HepG2 (cell line): ENCODE results near the gene CMTM8. TPM values are rescaled to one million over a fixed set of nuclear protein-coding genes. Genes with fewer than 3 reads are reported as not detected.

Experiments used
- ATAC-seq: fragments of 200-7000 bp; cut with Tn5 transposase; 3 replicates; pipeline ENCODE4 v1.9.1; 2020; ENCODE audit warnings: mild to moderate bottlenecking, moderate library complexity
- BruUV-seq: library from RNA; stranded (reverse); fragments of 400-500 nt; replicated peaks from 2 replicates; lab custom pipeline; 2021; lab: Mats Ljungman, UMichigan
- CTCF ChIA-PET: fragments of 300-600 bp; formaldehyde crosslinking; extraction: SDS; loops from one replicate; lab custom pipeline; 2021; ENCODE audit warnings: low total read pairs, inconsistent platforms, low intra/inter-chr PET ratio; lab: Yijun Ruan, JAX
- POLR2A ChIA-PET: fragments of 350-600 bp; sonication (Branson Sonifier 250); formaldehyde crosslinking; loops from one replicate; lab custom pipeline; 2020; ENCODE audit warnings: antibody characterized with exemption, inconsistent platforms; lab: Yijun Ruan, JAX
- DNase-seq: peaks from one replicate; pipeline ENCODE4 v3.0.0-alpha.2; 2015; ENCODE audit warnings: low spot score
- FAIRE-seq: peaks from 3 replicates; lab custom pipeline; 2011; peaks lifted over from hg19 to GRCh38; lab: Jason Lieb, UNC
- H2AFZ ChIP-seq: one replicate; pipeline ENCODE4 v1.6.1; 2011; ENCODE audit warnings: low read length, inconsistent platforms
- H3K27ac ChIP-seq: fragments of 300-600 bp; 3 replicates; pipeline ENCODE4 v1.8.0; 2011; ENCODE audit warnings: mixed run types, mild to moderate bottlenecking, mixed read lengths, low read length, inconsistent platforms; ENCODE audit not compliant: insufficient read depth; ENCODE audit errors: extremely low read length
- H3K27me3 ChIP-seq, 2 experiments: fragments of 200-600 bp in 1 of 2; 2 replicates in 1 of 2; 3 replicates in 1 of 2; pipeline versions ENCODE4 v1.6.0 to v1.8.0; 2011; ENCODE audit warnings: low read length in 2 of 2, mild to moderate bottlenecking in 2 of 2, moderate library complexity in 2 of 2, inconsistent platforms in 1 of 2; ENCODE audit not compliant: insufficient read depth in 2 of 2, control insufficient read depth in 1 of 2
- H3K36me3 ChIP-seq, 2 experiments: fragments of 200-600 bp in 1 of 2; replicated peaks in 1 of 2; 2 replicates in 1 of 2; 3 replicates in 1 of 2; pipeline versions ENCODE4 v1.5.1 to v1.8.0; 2011; ENCODE audit warnings: low read length in 2 of 2, inconsistent platforms in 1 of 2; ENCODE audit not compliant: insufficient read depth in 2 of 2, control insufficient read depth in 1 of 2
- H3K4me1 ChIP-seq: 2 replicates; pipeline ENCODE4 v1.5.1; 2012; ENCODE audit warnings: low read length, inconsistent platforms; ENCODE audit not compliant: insufficient read depth
- H3K4me2 ChIP-seq: 2 replicates; pipeline ENCODE4 v1.6.0; 2011; ENCODE audit warnings: low read depth, low read length, inconsistent platforms
- H3K4me3 ChIP-seq, 3 experiments: fragments of 200-600 bp in 1 of 3; sonication (generic), shearing (Covaris generic) in 1 of 3; replicated peaks in 1 of 3; 2 replicates each; pipeline ENCODE4 v1.5.1; 2011 to 2016; ENCODE audit warnings: low read length in 3 of 3, inconsistent platforms in 2 of 3, low read depth in 2 of 3, mild to moderate bottlenecking in 2 of 3, control low read depth in 1 of 3, mixed read lengths in 1 of 3; ENCODE audit not compliant: insufficient read depth in 1 of 3
- H3K79me2 ChIP-seq: one replicate; pipeline ENCODE4 v1.6.1; 2011; ENCODE audit warnings: low read length, inconsistent platforms; ENCODE audit not compliant: insufficient read depth
- H3K9ac ChIP-seq: 2 replicates; pipeline ENCODE4 v1.6.0; 2011; ENCODE audit warnings: mild to moderate bottlenecking, low read depth, low read length, inconsistent platforms; ENCODE audit not compliant: insufficient read depth
- H3K9me3 ChIP-seq: 2 replicates; pipeline ENCODE4 v1.5.1; 2012; ENCODE audit warnings: mild to moderate bottlenecking, low read length
- H4K20me1 ChIP-seq: 2 replicates; pipeline ENCODE4 v1.6.0; 2011; ENCODE audit warnings: inconsistent platforms, mild to moderate bottlenecking, low read length, moderate library complexity; ENCODE audit not compliant: insufficient read depth
- HES4 ChIP-seq: sonication (generic); formaldehyde crosslinking; IDR thresholded peaks from 2 replicates; pipeline ENCODE4 v1.9.0; 2021; ENCODE audit warnings: mild to moderate bottlenecking, missing genetic modification reagents, borderline replicate concordance
- HNRNPL ChIP-seq: fragments of 200-400 bp; formaldehyde crosslinking; IDR thresholded peaks from 2 replicates; pipeline ENCODE4 v1.6.1; 2017; ENCODE audit warnings: mild to moderate bottlenecking, low read depth, low read length
- PLRG1 ChIP-seq: fragments of 450-650 bp; conservative IDR thresholded peaks from 2 replicates; pipeline ENCODE4 v1.6.1; 2016
- ZNF749 ChIP-seq: sonication (generic); formaldehyde crosslinking; IDR thresholded peaks from 2 replicates; pipeline ENCODE4 v1.8.0; 2022; ENCODE audit warnings: mild to moderate bottlenecking, missing genetic modification reagents, moderate library complexity, borderline replicate concordance
- ZUFSP ChIP-seq: sonication (generic); formaldehyde crosslinking; IDR thresholded peaks from 2 replicates; pipeline ENCODE4 v1.9.0; 2021; ENCODE audit warnings: missing genetic modification reagents, mild to moderate bottlenecking, borderline replicate concordance
- WGBS: methylation state at CpG from one replicate; pipeline ENCODE4 v1.1.6; 2017; ENCODE audit warnings: low lambda C conversion rate; 5-methylcytosine and 5-hydroxymethylcytosine counted together
- in situ Hi-C: cut with HindIII; loops from 2 replicates; pipeline ENCODE4 v1.10.0; 2017; ENCODE audit warnings: low pct_unique_long_range_greater_than_20kb; ENCODE audit not compliant: extremely low pct_ligation_motif_present
- intact Hi-C: fragments of 100-400 bp; cut with micrococcal nuclease; formaldehyde crosslinking; loops from one replicate; pipeline ENCODE4 v1.10.0; 2022; ENCODE audit not compliant: unreplicated experiment
- polyA plus RNA-seq, 8 experiments: library from polyadenylated mRNA; depleted of rRNA in 3 of 8; stranded (reverse) in 7 of 8; unstranded in 1 of 8; fragments of >200 nt; fragmentation: Illumina TruSeq in 4 of 8; extraction: Trizol in 4 of 8; gene quantifications; 2 replicates each; pipeline versions ENCODE4 v1.2.1 to v1.2.3, GENCODE V29; 2011 to 2016; ENCODE audit warnings: low read depth in 4 of 8, missing spikeins in 1 of 8, mixed read lengths in 1 of 8; ENCODE audit not compliant: insufficient read depth in 1 of 8
- total RNA-seq, 5 experiments: library from RNA; depleted of rRNA; stranded (reverse); fragments of >200 nt; fragmentation: Illumina TruSeq; extraction: Trizol; gene quantifications; 2 replicates each; pipeline ENCODE4 v1.2.3, GENCODE V29; 2016; ENCODE audit warnings: low read depth in 1 of 5
- TF ChIP-seq, protein P1 (sequence below): sonication (generic); formaldehyde crosslinking; IDR thresholded peaks from 2 replicates; pipeline ENCODE4 v1.8.0; 2022; ENCODE audit warnings: missing genetic modification reagents, mild to moderate bottlenecking, inconsistent platforms, borderline replicate concordance

CMTM8 gene
- total and polyA plus RNA-seq, 2 of the 13 experiments (the other 11 are each of a cell fraction or from before 2014, with no cell fraction given) = 8.9 to 15.8 TPM

DNA sequence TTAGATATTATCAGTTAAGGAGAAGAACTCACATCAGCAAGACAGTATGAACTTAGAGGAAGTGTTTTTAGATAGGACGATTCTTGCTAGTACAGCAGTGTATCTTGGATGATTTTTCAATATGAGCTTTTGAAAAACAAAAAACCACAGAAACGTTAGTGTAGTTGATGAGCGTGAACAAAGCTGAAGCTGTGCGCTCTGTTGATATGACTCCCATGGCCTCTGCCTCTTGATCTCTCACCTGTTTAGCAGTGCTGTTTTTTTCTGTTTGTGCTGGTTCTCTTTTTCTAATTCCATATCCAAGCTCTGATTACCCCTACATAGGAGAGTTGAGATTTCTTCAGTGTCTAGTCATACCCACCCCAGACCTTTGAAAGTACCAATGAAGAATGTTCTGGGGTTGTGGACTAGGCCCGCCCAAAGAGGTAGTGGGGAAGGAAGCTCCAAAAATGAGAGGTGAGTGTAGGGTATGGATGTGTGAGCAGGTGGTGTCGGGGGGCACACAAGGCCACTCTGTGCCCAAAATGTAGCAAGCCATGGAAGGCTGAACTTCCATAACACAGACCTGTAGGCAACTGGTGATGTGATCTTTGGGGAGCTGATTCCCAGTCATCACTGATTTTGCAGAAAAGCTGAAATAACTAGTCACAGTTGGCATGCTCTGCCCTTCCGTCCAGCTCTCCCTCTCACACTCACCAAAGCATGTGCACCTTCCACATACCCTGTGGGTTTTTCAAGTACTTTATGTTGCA, 133.2 kb downstream of the CMTM8 start:
- no peaks in the 10 kb centered on the region for H3K79me2 ChIP-seq
- in situ Hi-C loops = no loop called here
- H4K20me1 ChIP-seq = no peaks in the 10 kb centered on the region
- ChIA-PET CTCF (no interaction called here), POLR2A (no interaction called here)
- H3K9ac ChIP-seq = no peak overlapping the region
- H3K27me3 ChIP-seq = no peaks in the 10 kb centered on the region
- H3K27ac ChIP-seq = no peak overlapping the region
- 94% methylated on average over 7 of the region's 7 CpGs for WGBS
- H3K4me1 ChIP-seq = no peaks in the 10 kb centered on the region
- no peaks in the 10 kb centered on the region; a peak in 3 of 5 replicates for H3K36me3 ChIP-seq
- H3K9me3 ChIP-seq = no peaks in the 10 kb centered on the region
- intact Hi-C loops = no loop called here
- no peak overlapping the region for H3K4me2 ChIP-seq
- no peak for ATAC-seq
- FAIRE-seq = no peak
- no peak for DNase-seq
- H2AFZ ChIP-seq = no peak overlapping the region
- BruUV-seq = no TSS peak
- H3K4me3 ChIP-seq = no peak overlapping the region
- no peak for TF ChIP-seq HES4 (CRISPR knock-in tag)
- TF ChIP-seq, protein P1, sequence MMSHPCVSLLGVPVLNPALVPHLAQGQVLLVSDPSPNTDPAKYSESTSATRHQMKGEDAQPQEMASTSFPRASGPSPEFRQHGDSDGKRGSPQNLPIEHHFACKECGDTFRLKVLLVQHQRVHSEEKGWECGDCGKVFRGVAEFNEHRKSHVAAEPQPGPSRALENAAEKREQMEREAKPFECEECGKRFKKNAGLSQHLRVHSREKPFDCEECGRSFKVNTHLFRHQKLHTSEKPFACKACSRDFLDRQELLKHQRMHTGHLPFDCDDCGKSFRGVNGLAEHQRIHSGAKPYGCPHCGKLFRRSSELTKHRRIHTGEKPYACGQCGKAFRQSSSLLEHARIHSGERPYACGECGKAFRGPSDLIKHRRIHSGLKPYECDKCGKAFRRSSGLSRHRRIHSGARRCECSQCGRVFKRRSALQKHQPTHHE = no peak
- no peak for TF ChIP-seq ZNF749 (CRISPR knock-in tag)
- TF ChIP-seq PLRG1 = no peak
- no peak for TF ChIP-seq HNRNPL
- TF ChIP-seq ZUFSP (CRISPR knock-in tag) = no peak
